GM06990 (cell line): ENCODE data around the gene GNG12.

ENCODE experiments used
- DNase-seq: peaks from one replicate; pipeline ENCODE4 v3.0.0-alpha.2; 2011; ENCODE audit not compliant: insufficient read length; ENCODE audit errors: extremely low read depth
- H3K27me3 ChIP-seq: replicated peaks from 2 replicates; pipeline ENCODE4 v1.6.0; 2011; ENCODE audit warnings: low read length; ENCODE audit not compliant: control insufficient read depth, insufficient read depth
- H3K36me3 ChIP-seq: 2 replicates; pipeline ENCODE4 v1.5.1; 2011; ENCODE audit warnings: low read length; ENCODE audit not compliant: control insufficient read depth, insufficient read depth
- H3K4me3 ChIP-seq: replicated peaks from 2 replicates; pipeline ENCODE4 v1.5.1; 2011; ENCODE audit warnings: low read depth, mild to moderate bottlenecking, control low read depth, low read length
- CTCF ChIP-seq: IDR thresholded peaks from 2 replicates; pipeline ENCODE4 v1.5.1; 2011; ENCODE audit warnings: low read length, control low read depth, mild to moderate bottlenecking, inconsistent platforms; ENCODE audit not compliant: insufficient read depth, poor library complexity, severe bottlenecking

GNG12 gene

DNA sequence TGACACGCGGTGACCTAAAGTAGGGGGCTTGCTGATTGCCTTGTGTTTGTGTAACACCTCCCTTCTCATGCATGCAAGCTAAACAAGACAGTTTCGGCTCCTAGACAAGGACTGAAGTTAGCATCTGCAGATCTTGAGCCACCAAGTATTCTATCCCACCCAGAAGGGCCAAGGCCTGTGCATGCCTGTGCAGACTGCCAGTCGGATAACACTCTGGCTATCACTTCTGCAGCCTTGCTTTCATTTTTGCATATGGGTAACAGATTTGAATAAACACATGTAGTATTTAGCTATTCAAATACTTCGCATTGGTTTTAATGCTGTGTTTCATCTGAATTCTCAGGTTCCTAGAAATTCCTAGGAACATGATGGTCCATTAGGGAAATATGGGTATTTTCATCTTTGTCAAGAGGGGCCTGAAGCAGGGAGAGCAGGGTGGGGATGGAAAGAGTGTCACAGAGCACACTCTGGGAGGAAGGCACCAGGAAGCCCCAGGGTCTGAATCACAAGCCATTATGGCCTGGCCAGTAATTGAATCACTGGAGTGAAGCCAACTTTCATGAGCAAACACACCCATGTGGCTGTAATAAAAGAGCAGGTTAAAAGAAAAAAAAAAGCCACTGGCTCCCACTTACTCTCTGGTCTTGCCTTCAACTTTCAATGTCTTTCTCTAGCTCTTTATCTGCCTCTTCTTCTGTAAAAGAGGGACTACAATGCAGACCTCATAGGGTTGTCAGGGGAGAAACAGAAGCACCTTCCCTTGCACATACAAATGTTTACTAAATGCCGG lies 120.0 kb downstream of the GNG12 start:
- no peak for DNase-seq
- Histone ChIP-seq H3K4me3 (no peak overlapping the region), H3K36me3 (no peaks in the 10 kb centered on the region), H3K27me3 (no peaks in the 10 kb centered on the region)
- no peak for TF ChIP-seq CTCF

DNA sequence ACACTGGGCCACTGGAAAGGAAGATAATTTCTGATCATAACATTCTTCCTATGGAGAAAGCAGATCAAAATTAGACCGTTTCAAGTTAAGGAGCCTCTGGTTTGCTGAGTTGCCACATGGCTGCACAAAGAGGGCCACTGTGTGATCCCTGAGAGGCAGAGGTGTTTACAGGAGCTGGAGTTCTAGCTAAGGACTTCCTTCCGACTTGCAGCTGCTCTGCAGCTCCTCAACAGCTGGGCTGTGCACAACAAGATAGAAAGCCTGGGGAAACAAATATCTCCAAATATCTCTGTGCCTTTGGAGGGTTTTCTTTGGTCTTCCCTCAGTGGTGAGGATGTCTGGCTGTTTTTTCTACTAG lies 121.4 kb downstream of the GNG12 start:
- Histone ChIP-seq H3K4me3 (no peak overlapping the region), H3K27me3 (no peaks in the 10 kb centered on the region), H3K36me3 (no peaks in the 10 kb centered on the region)
- TF ChIP-seq CTCF, result no peak
- no peak for DNase-seq

DNA sequence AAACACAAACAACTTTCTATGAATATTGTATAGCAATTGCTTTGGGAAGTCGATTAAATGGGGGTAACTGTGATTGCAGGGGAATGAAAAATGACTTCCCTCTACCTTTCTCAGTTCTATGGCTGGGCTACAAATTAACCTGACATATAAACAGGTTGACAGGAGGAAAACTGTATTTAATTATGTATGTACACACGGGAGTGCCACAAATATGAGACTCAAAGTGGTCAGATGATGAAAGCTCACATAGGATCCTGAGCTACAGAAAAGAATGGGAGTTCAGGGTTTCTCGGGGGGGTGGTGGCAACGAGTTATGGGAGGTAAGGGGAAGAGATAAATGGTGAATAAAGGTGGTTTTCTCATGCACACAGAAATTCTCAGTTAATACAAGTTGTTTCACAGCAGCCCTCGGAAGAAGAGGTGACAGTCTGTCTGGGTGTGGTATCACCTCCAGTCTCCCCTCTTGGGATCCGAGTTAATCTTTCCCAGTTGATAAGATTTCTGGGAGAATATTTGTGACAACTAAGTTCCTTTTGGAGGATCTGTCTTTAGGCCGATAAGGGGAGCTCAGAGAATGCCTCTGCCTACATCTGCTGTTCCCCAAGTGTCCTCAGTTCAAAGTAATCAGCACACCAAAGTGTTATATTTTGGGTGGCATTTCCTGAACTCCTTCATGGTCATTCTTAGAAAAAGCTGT lies 122.0 kb downstream of the GNG12 start:
- DNase-seq, result no peak
- H3K4me3 ChIP-seq, result no peak overlapping the region
- no peaks in the 10 kb centered on the region for H3K36me3 ChIP-seq
- no peak for TF ChIP-seq CTCF
- no peaks in the 10 kb centered on the region for H3K27me3 ChIP-seq

DNA sequence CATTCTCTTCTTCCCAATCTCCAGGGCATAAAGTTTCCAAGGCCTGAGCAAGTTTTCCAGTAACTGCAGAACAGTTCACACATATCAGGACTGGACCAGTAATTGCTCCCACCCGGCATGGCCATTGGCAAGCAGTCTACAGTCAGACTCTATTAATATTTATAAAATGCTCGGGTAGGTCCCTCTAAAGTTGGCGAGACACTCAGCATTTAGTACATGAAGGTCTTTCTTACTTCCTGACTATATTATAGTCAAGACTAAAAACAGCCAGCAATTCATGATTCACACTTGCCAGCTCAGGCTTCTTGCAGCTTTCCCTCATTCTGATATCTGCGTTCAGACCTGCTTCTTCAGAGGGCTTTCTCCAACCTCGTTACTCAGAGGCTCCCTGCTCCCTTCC lies 122.8 kb downstream of the GNG12 start:
- Histone ChIP-seq H3K36me3 (no peaks in the 10 kb centered on the region), H3K27me3 (no peaks in the 10 kb centered on the region), H3K4me3 (no peak overlapping the region)
- DNase-seq, result no peak
- TF ChIP-seq CTCF, result no peak

GRCh38 chr1:67708606-67709005 lies 124.7 kb downstream of the GNG12 start:
- no peaks in the 10 kb centered on the region for H3K27me3 ChIP-seq
- no peak for TF ChIP-seq CTCF
- H3K4me3 ChIP-seq, result no peak overlapping the region
- no peaks in the 10 kb centered on the region for H3K36me3 ChIP-seq
- no peak for DNase-seq
